HL-60/S4 (cell line): ENCODE measurements around the gene TBC1D8.

Experiments used
- in situ Hi-C: fragments of 300-500 bp; cut with MboI; formaldehyde crosslinking; loops from 2 replicates; pipeline ENCODE4 v1.14.3; 2022; ENCODE audit warnings: low sequenced_read_pairs

TBC1D8 gene

DNA sequence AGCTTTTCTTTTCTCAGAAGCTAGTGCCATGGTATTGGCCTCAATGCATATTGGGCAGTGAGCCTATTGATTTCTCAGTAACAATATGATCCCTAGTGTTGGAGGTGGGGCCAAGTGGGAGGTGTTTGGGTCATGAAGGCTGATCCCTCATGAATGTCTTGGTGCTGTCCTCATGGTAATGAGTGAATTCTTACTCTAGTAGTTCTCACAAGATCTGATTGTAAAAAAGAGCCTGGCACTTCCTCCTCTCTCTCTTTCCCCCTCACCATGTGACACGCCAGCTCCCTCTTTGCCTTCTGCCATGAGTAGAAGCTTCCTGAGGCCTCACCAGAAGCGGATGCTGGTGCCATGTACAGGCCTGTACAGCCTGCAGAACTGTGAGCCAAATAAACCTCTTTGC is 12.8 kb upstream of the TBC1D8 start:
- in situ Hi-C loops = loop anchor here (25.0 kb wide), 1 partner anchor 427 kb away; no protein-coding TSS in a partner anchor

DNA sequence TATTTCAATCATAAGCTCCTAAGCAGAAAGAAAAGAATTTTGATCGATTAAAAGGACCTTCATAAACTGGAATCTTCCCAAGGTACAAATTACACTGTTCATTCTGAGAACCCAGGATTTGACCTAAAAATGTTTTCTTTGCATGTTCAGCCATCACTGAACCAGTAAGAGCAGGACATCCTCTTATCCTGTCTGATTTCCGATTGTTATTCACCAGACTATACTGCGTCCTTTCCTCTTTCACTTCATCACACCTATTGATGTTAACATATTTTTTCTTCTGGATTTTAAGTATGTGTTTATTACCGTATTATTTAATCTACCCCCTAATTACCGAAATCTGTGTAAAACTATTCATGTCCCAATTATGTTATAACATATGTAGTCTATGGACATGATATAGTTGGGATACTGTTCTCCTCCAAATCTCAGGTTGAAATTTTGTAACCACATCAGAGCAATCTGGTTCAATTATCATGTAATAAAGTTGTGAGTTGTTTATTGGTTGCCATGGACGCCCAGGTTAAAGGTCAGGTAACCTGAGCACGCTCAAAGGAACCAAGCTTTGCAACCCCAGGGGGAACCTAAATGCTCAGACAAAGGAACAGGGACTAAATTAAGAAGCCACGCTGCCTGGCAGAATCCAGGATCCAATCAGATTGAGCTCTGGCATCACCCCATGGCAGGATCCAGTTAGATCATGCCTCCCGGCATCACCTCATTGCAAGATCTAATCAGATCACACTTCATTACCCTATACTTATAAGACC is 11.6 kb upstream of the TBC1D8 start:
- in situ Hi-C loops = loop anchor here (25.0 kb wide), 1 partner anchor 425 kb away; no protein-coding TSS in a partner anchor

DNA sequence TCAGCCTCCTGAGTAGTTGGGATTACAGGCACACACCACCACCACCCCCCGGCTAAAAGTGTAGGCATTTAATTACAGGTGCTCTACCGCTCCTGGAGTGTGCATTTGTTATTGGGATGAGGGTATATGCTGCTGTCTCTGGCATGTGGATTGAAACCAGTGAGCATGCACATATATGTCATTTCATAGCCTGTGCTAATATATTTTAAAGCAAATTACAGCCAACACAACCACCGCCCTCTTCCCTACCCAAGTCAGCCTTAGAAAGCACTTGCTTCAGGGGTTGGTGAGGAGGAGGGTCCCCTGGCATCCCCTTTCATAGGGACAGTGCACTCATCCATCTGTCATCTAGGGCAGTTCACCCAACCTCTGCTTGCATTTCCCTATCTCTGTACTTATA is 10.5 kb upstream of the TBC1D8 start:
- in situ Hi-C loops = loop anchor here (25.0 kb wide), 1 partner anchor 424 kb away; no protein-coding TSS in a partner anchor

DNA sequence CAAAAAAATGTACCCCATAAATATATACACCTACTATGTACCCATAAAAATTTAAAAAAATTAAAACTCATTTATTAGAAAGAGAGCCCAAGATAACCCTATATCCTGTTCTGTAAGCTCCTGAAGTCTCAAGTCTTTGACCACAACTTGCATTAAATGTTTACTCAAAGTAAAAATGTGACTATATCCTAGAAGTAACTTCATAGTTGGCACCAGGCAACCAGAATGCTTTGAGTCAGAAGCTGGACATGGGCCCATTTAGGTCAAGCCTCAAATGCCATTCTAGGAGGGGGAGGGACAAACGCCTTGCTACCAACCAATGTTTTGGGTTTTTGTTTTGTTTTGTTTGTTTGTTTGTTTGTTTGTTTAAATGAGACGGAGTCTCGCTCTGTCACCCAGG is 9.3 kb upstream of the TBC1D8 start:
- in situ Hi-C loops = loop anchor here (25.0 kb wide), 1 partner anchor 423 kb away; no protein-coding TSS in a partner anchor

GRCh38 chr2:101159526-101159925 is 8.3 kb upstream of the TBC1D8 start:
- in situ Hi-C loops = loop anchor here (10.0 to 25.0 kb wide), 2 partner anchors 135 to 422 kb away; no protein-coding TSS in a partner anchor

DNA sequence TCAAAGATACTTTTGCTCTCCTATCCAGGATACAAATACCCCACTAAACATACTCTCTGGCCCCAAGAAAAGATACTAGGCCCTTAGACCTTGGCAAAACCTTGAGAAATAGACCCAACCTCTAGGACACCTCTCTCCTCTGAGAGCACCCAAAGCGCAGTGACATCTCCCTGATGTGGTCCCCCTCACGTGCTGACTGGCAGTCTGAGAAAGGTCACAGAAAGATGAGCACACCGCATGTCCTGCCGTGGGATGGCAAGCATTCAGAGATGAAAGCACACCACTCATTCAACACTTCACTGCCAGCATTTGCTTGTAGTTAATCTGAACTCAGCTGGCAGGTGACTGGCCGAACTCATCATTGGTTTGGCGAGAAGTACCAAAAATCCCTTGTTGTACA is 6.1 kb upstream of the TBC1D8 start:
- in situ Hi-C loops = loop anchor here (10.0 to 25.0 kb wide), 2 partner anchors 132 to 420 kb away; no protein-coding TSS in a partner anchor

DNA sequence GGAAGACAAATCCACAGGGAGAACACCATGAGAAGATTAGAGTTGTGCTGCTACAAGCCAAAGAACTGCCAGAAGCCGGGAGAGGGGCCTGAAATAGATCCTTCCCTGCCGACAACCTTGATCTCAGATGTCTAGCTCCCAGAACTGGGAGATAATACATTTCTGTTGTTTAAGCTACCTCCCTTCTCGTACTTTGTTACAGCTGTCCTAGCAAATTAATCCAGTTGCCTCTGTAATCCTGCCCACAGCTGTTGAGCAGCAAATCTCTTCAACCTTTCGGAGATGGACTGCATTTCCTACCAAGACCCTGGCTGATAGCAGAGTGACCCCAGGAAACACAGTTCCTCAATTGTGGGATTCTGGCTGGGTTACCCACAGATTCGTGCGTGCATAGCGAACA is 2.6 kb upstream of the TBC1D8 start:
- in situ Hi-C loops = loop anchor here (10.0 to 25.0 kb wide), 2 partner anchors 129 to 416 kb away; no protein-coding TSS in a partner anchor

GRCh38 chr2:101153077-101153707 is 2.0 kb upstream of the TBC1D8 start:
- in situ Hi-C loops = loop anchor here (10.0 to 25.0 kb wide), 2 partner anchors 128 to 416 kb away; no protein-coding TSS in a partner anchor

- in situ Hi-C loops = loop anchor here (10.0 to 25.0 kb wide), 2 partner anchors 128 to 415 kb away; no protein-coding TSS in a partner anchor
Observed at GRCh38 chr2:101152272-101153076, 1.3 kb upstream of the TBC1D8 start.

DNA sequence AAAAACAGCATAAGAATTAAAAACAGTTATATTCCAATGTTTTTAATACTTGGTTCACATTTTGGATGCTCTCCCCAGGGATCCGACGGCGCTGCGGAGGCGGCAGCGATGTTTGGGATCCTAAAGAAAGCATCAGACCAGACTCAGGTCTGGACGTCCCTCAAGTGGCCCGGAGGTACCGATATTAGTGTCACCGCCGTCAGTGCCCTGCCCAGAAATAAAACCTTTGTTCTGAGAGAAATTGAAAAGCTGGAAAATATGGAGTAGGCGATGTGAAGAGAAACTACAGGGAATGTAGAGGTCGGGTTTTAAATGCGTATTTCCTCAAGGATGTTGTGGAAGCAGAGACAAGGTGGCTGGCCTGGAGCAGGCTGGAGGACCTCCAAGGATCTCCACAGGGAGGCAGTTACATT is 683 bp upstream of the TBC1D8 start:
- in situ Hi-C loops = loop anchor here (10.0 to 25.0 kb wide), 2 partner anchors 127 to 415 kb away; no protein-coding TSS in a partner anchor

DNA sequence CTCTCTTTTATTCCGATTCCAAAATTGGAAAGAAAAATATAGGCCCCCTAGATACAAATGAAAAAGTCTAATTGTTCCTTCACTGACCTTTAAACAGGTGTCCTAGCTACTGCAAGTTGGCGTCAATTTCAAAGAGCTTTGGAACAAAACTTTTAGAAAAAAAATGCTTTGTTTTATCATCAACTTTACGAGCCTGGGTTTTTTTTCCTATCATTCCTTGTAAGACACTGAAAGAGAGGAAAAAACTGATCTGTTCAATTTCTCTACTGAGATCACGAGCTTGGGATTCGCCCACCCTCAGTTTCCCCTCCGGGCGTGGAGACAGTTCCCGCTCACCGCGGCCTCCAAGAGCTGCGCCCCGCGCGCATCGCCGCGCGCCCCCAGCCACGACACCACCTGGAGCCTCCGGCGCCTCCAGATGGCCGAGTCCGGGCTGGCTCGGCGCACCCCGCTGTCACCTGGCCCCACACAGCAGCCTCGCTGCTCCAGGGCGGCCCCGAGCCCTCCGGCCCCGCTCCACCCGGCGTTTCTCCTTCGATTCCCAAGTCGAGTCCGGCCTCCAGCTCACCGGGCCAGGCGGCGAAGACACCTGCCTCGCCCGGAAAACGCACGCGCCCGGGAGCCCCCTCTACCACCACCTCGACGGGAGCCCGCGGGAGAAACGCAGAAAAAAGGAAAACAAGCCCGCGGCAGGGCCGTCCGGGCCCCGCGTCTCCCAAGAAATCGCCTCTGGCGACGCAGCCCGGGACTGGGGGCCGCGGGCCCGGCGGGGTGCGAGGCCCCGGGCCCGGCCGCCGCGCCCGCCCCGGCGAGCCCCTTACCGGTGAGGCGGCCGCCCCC is 656 bp downstream of the TBC1D8 start:
- in situ Hi-C loops = loop anchor here (10.0 to 25.0 kb wide), 2 partner anchors 126 to 413 kb away; no protein-coding TSS in a partner anchor

GRCh38 chr2:101149241-101150192 is 1.7 kb downstream of the TBC1D8 start:
- in situ Hi-C loops = loop anchor here (10.0 to 25.0 kb wide), 2 partner anchors 125 to 412 kb away; no protein-coding TSS in a partner anchor

DNA sequence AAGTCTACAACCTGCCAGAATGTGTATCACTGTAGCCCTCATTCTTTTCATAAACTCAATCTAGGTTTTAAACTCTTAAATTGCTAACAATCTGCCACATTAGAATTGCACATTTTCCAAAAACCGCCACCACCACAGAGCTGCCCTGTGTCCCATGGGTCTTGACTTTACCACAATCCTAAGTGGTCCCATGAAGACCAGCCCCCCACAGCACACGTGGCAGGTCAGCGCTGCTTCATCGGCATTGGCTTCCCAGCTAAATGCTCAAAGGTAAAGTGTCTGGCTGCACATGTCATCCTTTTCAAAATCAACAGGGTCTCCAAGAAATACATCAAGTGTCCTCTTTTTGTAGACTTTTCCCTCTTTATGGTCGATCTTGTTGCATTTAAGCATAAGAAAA is 2.4 kb downstream of the TBC1D8 start:
- in situ Hi-C loops = no loop called here

DNA sequence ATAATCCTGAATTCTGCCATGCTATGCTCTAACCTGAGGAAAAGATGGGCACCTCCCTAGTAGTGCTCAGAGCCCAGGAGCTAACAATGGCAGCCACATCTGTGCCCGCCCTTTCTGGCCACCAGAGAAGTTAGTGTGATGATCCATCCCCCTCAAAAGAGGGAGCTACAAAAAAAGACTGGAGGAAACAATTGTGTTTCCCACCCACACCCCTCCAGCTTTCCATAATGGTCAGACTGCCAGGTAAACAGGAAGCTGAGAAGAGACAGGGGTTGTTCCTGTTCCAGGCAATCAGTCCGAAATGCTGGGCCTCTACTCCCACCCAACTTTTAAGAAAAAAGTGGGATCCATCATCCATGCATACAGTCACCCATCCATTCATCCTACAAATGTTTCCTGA is 3.2 kb downstream of the TBC1D8 start:
- in situ Hi-C loops = no loop called here

- in situ Hi-C loops = no loop called here
Observed at GRCh38 chr2:101147062-101147461, 4.1 kb downstream of the TBC1D8 start.

DNA sequence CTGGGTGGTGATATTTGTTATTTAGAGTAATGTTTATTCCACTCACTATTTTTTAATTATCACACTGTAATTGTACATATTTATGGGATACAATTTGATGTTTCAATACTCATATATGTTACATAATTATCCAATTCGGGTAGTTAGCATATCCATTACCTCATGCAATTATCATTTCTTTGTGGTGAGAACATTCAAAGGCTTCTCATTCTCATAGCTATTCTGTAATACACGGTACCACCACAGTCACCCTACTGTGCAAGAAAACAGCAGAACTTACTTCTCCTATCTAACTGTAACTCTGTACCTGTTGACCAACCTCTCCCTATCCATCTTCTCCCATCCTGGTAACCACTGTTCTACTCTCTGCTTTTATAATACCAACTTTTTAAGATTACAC is 4.6 kb downstream of the TBC1D8 start:
- in situ Hi-C loops = no loop called here

GRCh38 chr2:101145406-101145805 is 5.8 kb downstream of the TBC1D8 start:
- in situ Hi-C loops = no loop called here

DNA sequence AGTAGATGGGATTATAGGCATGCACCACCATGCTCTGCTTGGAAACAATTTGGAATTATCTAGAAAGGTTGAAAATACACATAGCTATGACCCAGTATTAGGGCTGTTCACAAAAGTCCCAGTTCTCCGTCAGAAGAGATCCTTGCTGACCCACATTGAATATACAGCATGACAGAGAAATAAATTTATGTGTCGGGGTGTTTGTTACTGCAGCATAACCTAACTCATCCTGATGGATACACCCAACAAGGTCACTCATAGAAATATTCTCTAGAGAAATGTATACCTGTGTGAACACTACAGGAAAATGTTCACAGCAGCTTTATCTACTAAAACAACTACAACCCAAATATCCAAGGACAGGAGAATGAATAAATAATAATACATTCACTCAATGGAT is 9.0 kb downstream of the TBC1D8 start:
- in situ Hi-C loops = no loop called here
